GM12875 (cell line): ENCODE data around the gene HIVEP1.

Experiments used
- H3K4me3 ChIP-seq: one replicate; pipeline ENCODE4 v1.5.1; 2011; ENCODE audit warnings: low read depth, low read length, control low read depth
- CTCF ChIP-seq: IDR thresholded peaks from 2 replicates; pipeline ENCODE4 v1.5.1; 2011; ENCODE audit warnings: low read depth, mild to moderate bottlenecking, control low read depth, inconsistent platforms, low read length, moderate library complexity, borderline replicate concordance; ENCODE audit not compliant: insufficient read depth

HIVEP1 gene

GRCh38 chr6:11977193-11977592 is 34.9 kb upstream of the HIVEP1 start:
- no peak for TF ChIP-seq CTCF
- H3K4me3 ChIP-seq: no peak overlapping the region

- no peak overlapping the region for H3K4me3 ChIP-seq
- TF ChIP-seq CTCF: no peak
These were observed 34.4 kb upstream of the HIVEP1 start for GRCh38 chr6:11977738-11978137.

- H3K4me3 ChIP-seq: no peak overlapping the region
- TF ChIP-seq CTCF: no peak
These were observed 33.7 kb upstream of the HIVEP1 start for GRCh38 chr6:11978169-11978987.

GRCh38 chr6:11979866-11980265 is 32.2 kb upstream of the HIVEP1 start:
- no peak for TF ChIP-seq CTCF
- no peak overlapping the region for H3K4me3 ChIP-seq

GRCh38 chr6:11983306-11983705 is 28.8 kb upstream of the HIVEP1 start:
- TF ChIP-seq CTCF: no peak
- H3K4me3 ChIP-seq: no peak overlapping the region

GRCh38 chr6:11987386-11987785 is 24.7 kb upstream of the HIVEP1 start:
- H3K4me3 ChIP-seq: no peak overlapping the region
- no peak for TF ChIP-seq CTCF

GRCh38 chr6:11989386-11989785 is 22.7 kb upstream of the HIVEP1 start:
- no peak overlapping the region for H3K4me3 ChIP-seq
- no peak for TF ChIP-seq CTCF
